Activated CD4-positive, alpha-beta T cell treated with anti-CD3 and anti-CD28 coated beads for 1 hour (primary cell): ENCODE data around the gene XRN2.

Experiments used
- DNase-seq: peaks from one replicate; pipeline ENCODE4 v3.0.0-alpha.2; 2020

Gene XRN2

GRCh38 chr20:21303061-21303871 is at the start of gene XRN2:
Gene XRN2 (plus strand): TSS chr20:21303331. CDS start chr20:21303399, 68 bp downstream.
- peak; percentile 90 for DNase-seq

- DNase-seq = no peak
Measured at GRCh38 chr20:21257192-21257591, 45.9 kb upstream of the XRN2 start.

GRCh38 chr20:21258411-21258810 is 44.7 kb upstream of the XRN2 start:
- DNase-seq = no peak

- no peak for DNase-seq
Measured at GRCh38 chr20:21259346-21259745, 43.8 kb upstream of the XRN2 start.

- DNase-seq = no peak
Measured at GRCh38 chr20:21262812-21263211, 40.3 kb upstream of the XRN2 start.

GRCh38 chr20:21265261-21266190 is 37.6 kb upstream of the XRN2 start:
- DNase-seq = no peak

GRCh38 chr20:21266191-21266536 is 37.0 kb upstream of the XRN2 start:
- DNase-seq = no peak

- DNase-seq = no peak
Measured at GRCh38 chr20:21269772-21270171, 33.4 kb upstream of the XRN2 start.

GRCh38 chr20:21270806-21271205 is 32.3 kb upstream of the XRN2 start:
- DNase-seq = no peak

- no peak for DNase-seq
Measured at GRCh38 chr20:21272279-21272678, 30.9 kb upstream of the XRN2 start.

GRCh38 chr20:21272679-21273078 is 30.5 kb upstream of the XRN2 start:
- no peak for DNase-seq

GRCh38 chr20:21273755-21274386 is 29.3 kb upstream of the XRN2 start:
- DNase-seq = no peak

GRCh38 chr20:21278829-21279228 is 24.3 kb upstream of the XRN2 start:
- DNase-seq = no peak

- DNase-seq = no peak
Measured at GRCh38 chr20:21279706-21280521, 23.2 kb upstream of the XRN2 start.

GRCh38 chr20:21280522-21281016 is 22.6 kb upstream of the XRN2 start:
- DNase-seq = no peak

GRCh38 chr20:21286775-21287174 is 16.4 kb upstream of the XRN2 start:
- DNase-seq = no peak

- no peak for DNase-seq
Measured at GRCh38 chr20:21288587-21289370, 14.4 kb upstream of the XRN2 start.

GRCh38 chr20:21289651-21290050 is 13.5 kb upstream of the XRN2 start:
- DNase-seq = no peak

- DNase-seq = no peak
Measured at GRCh38 chr20:21291026-21291425, 12.1 kb upstream of the XRN2 start.

- no peak for DNase-seq
Measured at GRCh38 chr20:21294755-21295154, 8.4 kb upstream of the XRN2 start.

- DNase-seq = no peak
Measured at GRCh38 chr20:21301940-21302663, 1.0 kb upstream of the XRN2 start.
